GM19238 (cell line): ENCODE results near the gene DZIP1L.

Source experiments
- DNase-seq: peaks from one replicate; pipeline ENCODE4 v3.0.0; 2011; ENCODE audit warnings: low spot score; ENCODE audit not compliant: insufficient read length

Gene DZIP1L

GRCh38 chr3:138038725-138039462 is 76.5 kb downstream of the DZIP1L start:
- DNase-seq = no peak

- no peak for DNase-seq
Observed at GRCh38 chr3:138036572-138036971, 78.8 kb downstream of the DZIP1L start.

- no peak for DNase-seq
Observed at GRCh38 chr3:138034918-138035317, 80.5 kb downstream of the DZIP1L start.

GRCh38 chr3:138033202-138033691 is 82.2 kb downstream of the DZIP1L start:
- no peak for DNase-seq

- DNase-seq = no peak
Observed at GRCh38 chr3:138032567-138032966, 82.8 kb downstream of the DZIP1L start.

- no peak for DNase-seq
Observed at GRCh38 chr3:138031536-138031935, 83.9 kb downstream of the DZIP1L start.

- no peak for DNase-seq
Observed at GRCh38 chr3:138030734-138031280, 84.6 kb downstream of the DZIP1L start.

- DNase-seq = no peak
Observed at GRCh38 chr3:138027821-138028220, 87.6 kb downstream of the DZIP1L start.

- no peak for DNase-seq
Observed at GRCh38 chr3:138025553-138025952, 89.9 kb downstream of the DZIP1L start.

GRCh38 chr3:138023754-138024153 is 91.7 kb downstream of the DZIP1L start:
- DNase-seq = no peak

- DNase-seq = no peak
Observed at GRCh38 chr3:138019281-138020069, 95.9 kb downstream of the DZIP1L start.

GRCh38 chr3:138016065-138016464 is 99.3 kb downstream of the DZIP1L start:
- DNase-seq = no peak

GRCh38 chr3:138012526-138012925 is 102.9 kb downstream of the DZIP1L start:
- no peak for DNase-seq
